GM12874 (cell line): ENCODE results near the gene AP1M1.

ENCODE experiments used
- TF ChIP-seq, protein P1 (sequence below): IDR thresholded peaks from 2 replicates; pipeline ENCODE4 v1.5.1; 2011; ENCODE audit warnings: low read depth, mild to moderate bottlenecking, control low read depth, low read length, moderate library complexity; ENCODE audit not compliant: insufficient read depth

AP1M1 gene

DNA sequence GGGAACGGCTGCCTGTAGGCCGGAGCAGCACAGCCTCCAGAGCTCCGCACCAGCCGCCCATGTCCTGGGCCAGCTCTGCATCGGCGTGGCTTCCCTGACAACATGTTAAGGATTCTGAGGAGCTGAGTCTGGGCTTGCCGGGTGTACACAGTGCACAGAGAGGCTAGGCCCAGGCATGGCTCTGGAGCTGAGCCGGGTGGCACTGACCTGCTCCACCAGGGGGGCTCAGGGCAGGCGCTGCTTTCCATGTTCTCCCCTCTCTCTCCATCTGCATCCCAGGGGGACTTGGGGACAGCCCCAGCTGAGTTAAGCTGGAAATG lies 31.6 kb downstream of the AP1M1 start:
- TF ChIP-seq, protein P1, sequence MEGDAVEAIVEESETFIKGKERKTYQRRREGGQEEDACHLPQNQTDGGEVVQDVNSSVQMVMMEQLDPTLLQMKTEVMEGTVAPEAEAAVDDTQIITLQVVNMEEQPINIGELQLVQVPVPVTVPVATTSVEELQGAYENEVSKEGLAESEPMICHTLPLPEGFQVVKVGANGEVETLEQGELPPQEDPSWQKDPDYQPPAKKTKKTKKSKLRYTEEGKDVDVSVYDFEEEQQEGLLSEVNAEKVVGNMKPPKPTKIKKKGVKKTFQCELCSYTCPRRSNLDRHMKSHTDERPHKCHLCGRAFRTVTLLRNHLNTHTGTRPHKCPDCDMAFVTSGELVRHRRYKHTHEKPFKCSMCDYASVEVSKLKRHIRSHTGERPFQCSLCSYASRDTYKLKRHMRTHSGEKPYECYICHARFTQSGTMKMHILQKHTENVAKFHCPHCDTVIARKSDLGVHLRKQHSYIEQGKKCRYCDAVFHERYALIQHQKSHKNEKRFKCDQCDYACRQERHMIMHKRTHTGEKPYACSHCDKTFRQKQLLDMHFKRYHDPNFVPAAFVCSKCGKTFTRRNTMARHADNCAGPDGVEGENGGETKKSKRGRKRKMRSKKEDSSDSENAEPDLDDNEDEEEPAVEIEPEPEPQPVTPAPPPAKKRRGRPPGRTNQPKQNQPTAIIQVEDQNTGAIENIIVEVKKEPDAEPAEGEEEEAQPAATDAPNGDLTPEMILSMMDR = no peak

DNA sequence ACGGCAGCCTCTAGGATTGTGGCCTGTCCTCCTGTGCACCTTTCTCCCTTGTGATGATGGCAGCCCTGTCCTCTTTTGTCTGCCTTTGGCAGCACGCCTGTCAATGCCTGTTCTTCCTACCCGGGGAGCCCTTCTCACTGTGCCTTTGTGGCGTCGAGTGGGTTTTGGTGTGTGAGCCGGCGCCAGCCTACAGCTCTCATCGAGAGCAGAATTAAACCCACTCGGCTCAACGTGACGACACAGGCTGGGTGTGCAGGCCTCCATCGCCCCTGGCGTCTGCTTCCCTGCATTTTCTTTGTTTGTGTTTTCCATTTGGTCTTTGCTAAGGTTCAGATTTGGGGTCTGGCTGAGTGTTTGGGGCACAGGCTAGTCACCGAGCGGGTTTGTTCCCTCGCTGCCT lies 34.4 kb downstream of the AP1M1 start:
- TF ChIP-seq, protein P1 = no peak

DNA sequence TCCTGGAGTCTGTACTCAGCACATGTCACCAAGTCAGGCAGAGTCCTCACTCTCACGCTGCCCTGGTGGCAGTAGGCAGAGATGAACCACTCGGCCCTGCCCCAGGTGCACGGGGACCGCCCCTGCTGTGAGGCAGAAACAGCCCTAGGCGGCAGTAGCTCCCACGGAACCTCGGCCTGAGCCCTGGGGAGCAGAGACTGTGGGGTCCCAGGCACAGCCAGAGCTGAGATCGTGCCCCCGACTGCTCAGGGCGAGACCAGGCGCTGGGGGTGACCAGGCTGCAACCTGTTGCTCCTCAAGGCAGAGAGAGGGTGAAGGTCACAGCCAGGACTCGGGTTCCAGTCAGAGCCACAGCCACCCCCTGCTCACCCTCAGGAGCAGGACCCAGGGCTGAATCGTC lies 34.9 kb downstream of the AP1M1 start:
- TF ChIP-seq, protein P1 = no peak

DNA sequence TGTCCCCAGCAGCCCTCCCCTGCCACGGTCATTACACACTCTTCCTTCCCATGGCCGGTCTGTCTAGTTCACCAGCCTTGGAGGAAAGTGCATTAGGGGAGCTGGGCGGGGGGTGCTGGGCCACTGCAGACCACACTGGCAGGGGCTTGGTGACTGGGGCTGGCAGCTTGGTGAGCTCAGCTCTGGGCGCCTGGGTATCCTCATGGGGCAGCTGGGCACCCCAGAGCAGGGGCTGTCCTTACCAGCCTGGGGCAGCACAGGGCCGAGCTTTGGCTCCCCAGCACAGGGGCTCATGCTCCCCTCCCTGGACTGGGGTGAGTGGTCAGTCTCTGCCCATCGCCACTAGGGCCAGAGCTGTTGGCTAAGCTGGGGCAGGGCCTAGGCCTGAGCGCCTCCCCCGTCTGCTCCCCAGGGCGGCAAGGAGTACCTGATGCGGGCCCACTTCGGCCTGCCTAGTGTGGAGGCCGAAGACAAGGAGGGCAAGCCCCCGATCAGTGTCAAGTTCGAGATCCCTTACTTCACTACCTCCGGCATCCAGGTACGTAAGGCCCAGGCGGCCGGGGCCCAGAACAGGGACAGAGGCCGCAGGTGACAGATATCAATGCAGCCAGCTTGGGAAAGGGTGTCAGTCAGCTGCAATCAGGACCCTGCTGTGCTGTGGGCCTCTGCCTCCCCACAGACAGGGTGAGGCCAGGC lies 35.5 kb downstream of the AP1M1 start:
- TF ChIP-seq, protein P1 = no peak

DNA sequence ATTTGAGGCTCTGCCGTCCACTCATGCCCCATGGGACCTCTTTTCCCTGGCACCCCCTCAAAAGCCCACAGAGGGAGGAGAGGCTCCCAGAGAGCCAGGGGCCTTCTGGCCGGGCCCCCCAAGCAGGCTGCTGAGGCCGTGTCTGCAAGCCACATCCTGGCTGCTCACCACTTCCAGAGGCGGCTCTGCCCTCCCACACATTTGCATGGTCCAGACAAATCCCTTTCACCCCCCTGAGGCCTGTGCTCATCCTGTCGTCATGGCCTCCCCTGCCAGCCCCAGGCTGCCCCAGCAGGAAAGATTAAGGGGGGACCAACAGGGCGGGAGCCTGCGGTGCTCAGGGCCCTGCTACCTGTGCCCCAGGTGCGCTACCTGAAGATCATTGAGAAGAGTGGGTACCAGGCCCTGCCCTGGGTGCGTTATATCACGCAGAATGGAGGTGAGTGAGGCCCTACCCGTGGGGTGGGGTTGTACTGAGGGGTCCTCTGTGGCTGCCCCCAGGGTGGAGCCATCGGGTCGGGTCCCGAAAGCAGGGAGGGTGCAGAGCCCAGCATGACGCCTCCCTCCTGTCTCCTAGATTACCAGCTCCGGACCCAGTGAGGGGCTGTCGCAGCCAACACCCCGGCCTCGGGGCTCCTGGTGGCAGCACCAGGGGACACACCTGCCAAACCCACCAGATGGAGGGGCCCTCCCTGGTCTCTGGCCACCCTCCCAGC lies 36.3 kb downstream of the AP1M1 start:
- TF ChIP-seq, protein P1 = no peak

DNA sequence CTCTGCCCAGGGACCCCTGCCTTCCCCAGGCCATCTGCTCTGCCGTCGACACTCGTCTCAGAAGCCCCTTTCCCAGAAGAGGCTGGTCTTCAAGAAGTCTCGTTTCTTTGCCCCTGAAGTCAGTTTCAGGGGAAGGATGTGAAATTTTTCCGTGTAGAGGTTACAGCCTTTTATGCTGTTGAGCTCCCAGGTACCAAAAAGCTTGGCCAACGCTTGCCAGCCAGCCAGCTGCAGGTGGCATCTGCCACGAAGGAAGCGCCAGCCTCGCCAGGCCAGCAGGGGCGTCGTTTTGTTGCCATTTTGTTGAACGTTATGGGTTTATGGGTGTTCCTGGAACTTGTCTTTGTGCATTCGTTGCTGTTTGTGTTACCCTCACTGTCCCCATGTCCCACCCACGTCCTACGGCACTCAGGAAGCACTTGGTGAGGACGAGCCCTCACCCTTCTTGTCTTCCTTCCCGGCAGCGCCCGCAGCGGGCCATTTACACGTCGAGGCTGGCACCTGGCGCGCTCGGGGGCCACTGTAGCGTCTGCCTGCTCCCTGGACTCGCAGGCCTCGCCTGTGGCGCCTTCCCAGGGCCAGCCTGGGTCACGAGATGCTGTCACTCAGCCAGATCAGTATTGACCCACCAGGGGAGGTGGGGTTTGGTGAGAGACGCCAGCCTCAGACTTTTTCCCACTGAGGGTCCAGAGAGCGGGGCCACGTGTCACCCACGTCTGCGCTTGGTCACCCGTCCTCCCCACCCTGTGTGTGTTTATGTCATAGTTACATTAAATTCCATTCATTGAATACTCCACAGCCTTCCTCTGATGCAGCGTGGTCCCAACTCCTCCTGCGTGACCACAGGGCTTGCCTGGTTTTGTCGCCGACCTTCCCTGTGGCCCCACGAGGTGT lies 37.1 kb downstream of the AP1M1 start:
- TF ChIP-seq, protein P1 = no peak
